Hepatocyte (in vitro differentiated cells): ENCODE measurements around the gene GLIPR1.

Experiments used
- CTCF ChIP-seq: fragments of 200-600 bp; sonication (generic); IDR thresholded peaks from 2 replicates; pipeline ENCODE4 v1.5.1; 2016; ENCODE audit warnings: antibody characterized with exemption, mild to moderate bottlenecking; ENCODE audit not compliant: poor library complexity
- EZH2phosphoT487 ChIP-seq: fragments of 200-600 bp; sonication (generic); IDR thresholded peaks from one replicate; pipeline ENCODE4 v1.6.1; 2018; ENCODE audit warnings: antibody characterized with exemption, mild to moderate bottlenecking, low read depth, moderate library complexity; ENCODE audit not compliant: unreplicated experiment, severe bottlenecking

DNA sequence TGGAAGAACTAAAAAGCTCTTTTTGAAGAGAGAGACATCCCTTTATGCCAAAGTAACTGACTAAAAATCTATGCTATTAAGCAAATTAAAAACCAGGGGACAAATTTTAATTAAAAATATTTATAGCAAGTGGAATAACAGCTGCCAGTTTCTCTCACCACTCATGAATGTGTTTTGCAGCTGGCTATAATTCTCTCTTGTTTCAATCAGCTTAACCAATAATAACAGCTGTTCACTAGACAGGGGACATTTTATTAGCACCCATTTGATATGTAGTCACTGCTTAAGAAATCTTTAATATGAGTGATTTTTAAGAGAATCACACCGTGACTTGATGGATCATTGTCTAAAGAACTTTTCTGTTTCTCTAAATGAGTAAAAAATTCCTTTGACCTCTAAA, 65.1 kb downstream of the GLIPR1 start:
- TF ChIP-seq CTCF (no peak), EZH2phosphoT487 (no peak)
